Testis (tissue), 2 donors: ENCODE data around the gene GCNT2.

ENCODE experiments used
- CTCF ChIP-seq, 3 experiments: fragments of 450-650 bp in 2 of 3; fragments of 200-600 bp in 1 of 3; sonication (generic) in 1 of 3; IDR thresholded peaks; one replicate each; pipeline ENCODE4 v1.5.1; 2016 to 2019; ENCODE audit warnings: antibody characterized with exemption in 3 of 3, mild to moderate bottlenecking in 2 of 3, moderate library complexity in 1 of 3
- POLR2A ChIP-seq: fragments of 450-650 bp; IDR thresholded peaks from one replicate; pipeline ENCODE4 v1.6.1; 2017; ENCODE audit warnings: antibody characterized with exemption, mild to moderate bottlenecking, moderate library complexity

GRCh38 chr6:10630178-10630577 is 109.0 kb downstream of the GCNT2 start:
- no peak for TF ChIP-seq CTCF (IDR thresholded peaks at IDR 0.05)
- TF ChIP-seq POLR2A, result no peak
